ENCODE data around the gene STAMBPL1.

- TF ChIP-seq EP300 (IDR thresholded peaks at IDR 0.05; ENCODE audit: borderline replicate concordance in 1 of 2, low read depth in 1 of 2, low read length in 1 of 2) (no peak), CHD2 (IDR thresholded peaks at IDR 0.05; ENCODE audit: low read length, partially characterized antibody) (no peak), CTCF (IDR thresholded peaks at IDR 0.05) (no peak), SIN3A (IDR thresholded peaks at IDR 0.05; ENCODE audit: borderline replicate concordance, low read depth, low read length) (no peak)
Measured at GRCh38 chr10:88908194-88908593, 28.1 kb downstream of the STAMBPL1 start.

Data from SK-N-SH (cell line).